IPS-18c (cell line): Measurements from ENCODE around the gene PROM1.

Experiments used
- H3K4me3 ChIP-seq: 2 replicates; pipeline ENCODE4 v1.7.0; 2013; ENCODE audit warnings: low read depth, mild to moderate bottlenecking, low read length, moderate library complexity; ENCODE audit not compliant: insufficient read depth
- H3K9me3 ChIP-seq: one replicate; pipeline ENCODE4 v1.6.1; 2013; ENCODE audit warnings: mild to moderate bottlenecking, low read length, moderate library complexity; ENCODE audit not compliant: control insufficient read depth, insufficient read depth

Gene PROM1

GRCh38 chr4:15951781-15952180 is 132.0 kb downstream of the PROM1 start:
- no peak overlapping the region for H3K4me3 ChIP-seq
- no peaks in the 10 kb centered on the region for H3K9me3 ChIP-seq

- no peak overlapping the region for H3K4me3 ChIP-seq
- no peaks in the 10 kb centered on the region for H3K9me3 ChIP-seq
Observed at GRCh38 chr4:15948826-15949225, 135.0 kb downstream of the PROM1 start.

- H3K4me3 ChIP-seq = no peak overlapping the region
- H3K9me3 ChIP-seq = no peaks in the 10 kb centered on the region
Observed at GRCh38 chr4:15947684-15948083, 136.1 kb downstream of the PROM1 start.

GRCh38 chr4:15945516-15945915 is 138.3 kb downstream of the PROM1 start:
- H3K4me3 ChIP-seq = no peak overlapping the region
- no peaks in the 10 kb centered on the region for H3K9me3 ChIP-seq

- Histone ChIP-seq H3K4me3 (no peak overlapping the region), H3K9me3 (no peaks in the 10 kb centered on the region)
Observed at GRCh38 chr4:15944895-15945294, 138.9 kb downstream of the PROM1 start.

- Histone ChIP-seq H3K9me3 (no peaks in the 10 kb centered on the region), H3K4me3 (no peak overlapping the region)
Observed at GRCh38 chr4:15942283-15942682, 141.5 kb downstream of the PROM1 start.

GRCh38 chr4:15938640-15939039 is 145.2 kb downstream of the PROM1 start, which contains the start of gene FGFBP1:
Gene FGFBP1 (minus strand): TSS chr4:15938740. CDS start chr4:15936632, 2,108 bp downstream.
- no peak within 1 kb of the TSS for H3K4me3 ChIP-seq

GRCh38 chr4:15938182-15938581 is 145.6 kb downstream of the PROM1 start:
- no peak overlapping the region for H3K4me3 ChIP-seq
- H3K9me3 ChIP-seq = no peaks in the 10 kb centered on the region

More at GRCh38 chr4:15938640-15939039, 145.2 kb downstream of the PROM1 start, which contains the start of gene FGFBP1:
- no peaks in the 10 kb centered on the region for H3K9me3 ChIP-seq

- no peaks in the 10 kb centered on the region for H3K9me3 ChIP-seq
- H3K4me3 ChIP-seq = no peak overlapping the region
Observed at GRCh38 chr4:15936495-15936894, 147.3 kb downstream of the PROM1 start.

GRCh38 chr4:15935504-15936402 is 148.1 kb downstream of the PROM1 start:
- Histone ChIP-seq H3K4me3 (no peak overlapping the region), H3K9me3 (no peaks in the 10 kb centered on the region)

GRCh38 chr4:15934259-15934658 is 149.6 kb downstream of the PROM1 start:
- Histone ChIP-seq H3K4me3 (no peak overlapping the region), H3K9me3 (no peaks in the 10 kb centered on the region)

- H3K9me3 ChIP-seq = no peaks in the 10 kb centered on the region
- no peak overlapping the region for H3K4me3 ChIP-seq
Observed at GRCh38 chr4:15931451-15932210, 152.2 kb downstream of the PROM1 start.

- no peak overlapping the region for H3K4me3 ChIP-seq
- no peaks in the 10 kb centered on the region for H3K9me3 ChIP-seq
Observed at GRCh38 chr4:15930314-15930713, 153.5 kb downstream of the PROM1 start.

- H3K4me3 ChIP-seq = no peak overlapping the region
- H3K9me3 ChIP-seq = no peaks in the 10 kb centered on the region
Observed at GRCh38 chr4:15929540-15929939, 154.3 kb downstream of the PROM1 start.

- H3K4me3 ChIP-seq = no peak overlapping the region
- H3K9me3 ChIP-seq = no peaks in the 10 kb centered on the region
Observed at GRCh38 chr4:15928883-15929282, 154.9 kb downstream of the PROM1 start.

- no peak overlapping the region for H3K4me3 ChIP-seq
- H3K9me3 ChIP-seq = no peaks in the 10 kb centered on the region
Observed at GRCh38 chr4:15926486-15926885, 157.3 kb downstream of the PROM1 start.

- no peak overlapping the region for H3K4me3 ChIP-seq
- no peaks in the 10 kb centered on the region for H3K9me3 ChIP-seq
Observed at GRCh38 chr4:15925830-15926229, 158.0 kb downstream of the PROM1 start.

GRCh38 chr4:15921592-15921932 is 162.3 kb downstream of the PROM1 start:
- no peaks in the 10 kb centered on the region for H3K9me3 ChIP-seq
- H3K4me3 ChIP-seq = no peak overlapping the region
